ENCODE data around the gene PRG2. TPM values are rescaled to one million over a fixed set of nuclear protein-coding genes. Genes with fewer than 3 reads are reported as not detected.
"Not testable (repeated sequence)": the region's sequence is repeated elsewhere in the genome, so short reads cannot be mapped to it uniquely, and the experiment has no call there.

Gene PRG2
- total RNA-seq, 3 donors from 2014 or later = 0.24 TPM; not detected in 2

- Histone ChIP-seq H3K9me3 (no peaks in the 10 kb centered on the region), H3K4me1 (ENCODE audit: low read depth) (no peaks in the 10 kb centered on the region), H3K4me3 (no peak overlapping the region), H3K36me3 (ENCODE audit: low read depth) (no peaks in the 10 kb centered on the region)
- intact Hi-C loops (cut with DNase I, micrococcal nuclease) = no loop called here
- ATAC-seq = no peak
- no peak for TF ChIP-seq CTCF (IDR thresholded peaks at IDR 0.05)
- DNase-seq = no peak
Observed at GRCh38 chr11:57361926-57362325, 28.5 kb downstream of the PRG2 start.

GRCh38 chr11:57361420-57361819 is 29.0 kb downstream of the PRG2 start:
- intact Hi-C loops (cut with DNase I, micrococcal nuclease); H3K4me1 ChIP-seq (ENCODE audit: low read depth); H3K36me3 ChIP-seq (ENCODE audit: low read depth); H3K4me3 ChIP-seq; ATAC-seq; H3K9me3 ChIP-seq; DNase-seq: not testable (repeated sequence)

- ATAC-seq (no peak), DNase-seq (no peak)
- H3K4me3 ChIP-seq = no peak overlapping the region
- intact Hi-C loops (cut with DNase I, micrococcal nuclease) = no loop called here
- no peaks in the 10 kb centered on the region for H3K36me3 ChIP-seq (ENCODE audit: low read depth)
- no peak for TF ChIP-seq CTCF (IDR thresholded peaks at IDR 0.05)
- H3K9me3 ChIP-seq = no peaks in the 10 kb centered on the region
- no peaks in the 10 kb centered on the region for H3K4me1 ChIP-seq (ENCODE audit: low read depth)
Observed at GRCh38 chr11:57360991-57361390, 29.5 kb downstream of the PRG2 start.

GRCh38 chr11:57359896-57360690 is 30.4 kb downstream of the PRG2 start:
- no peak for DNase-seq
- H3K4me3 ChIP-seq = no peak overlapping the region
- H3K4me1 ChIP-seq (ENCODE audit: low read depth) = no peaks in the 10 kb centered on the region
- H3K36me3 ChIP-seq (ENCODE audit: low read depth) = no peaks in the 10 kb centered on the region
- ATAC-seq = no peak
- intact Hi-C loops (cut with DNase I, micrococcal nuclease) = no loop called here
- H3K9me3 ChIP-seq = no peaks in the 10 kb centered on the region
- no peak for TF ChIP-seq CTCF (IDR thresholded peaks at IDR 0.05)

GRCh38 chr11:57359396-57359795 is 31.1 kb downstream of the PRG2 start:
- DNase-seq (no peak), ATAC-seq (no peak)
- H3K4me3 ChIP-seq = no peak overlapping the region
- TF ChIP-seq CTCF (IDR thresholded peaks at IDR 0.05) = no peak
- H3K9me3 ChIP-seq = no peaks in the 10 kb centered on the region
- H3K4me1 ChIP-seq (ENCODE audit: low read depth) = no peaks in the 10 kb centered on the region
- no peaks in the 10 kb centered on the region for H3K36me3 ChIP-seq (ENCODE audit: low read depth)
- intact Hi-C loops (cut with DNase I, micrococcal nuclease) = no loop called here

GRCh38 chr11:57358991-57359390 is 31.5 kb downstream of the PRG2 start:
- Histone ChIP-seq H3K4me1 (ENCODE audit: low read depth) (no peaks in the 10 kb centered on the region), H3K9me3 (no peaks in the 10 kb centered on the region), H3K36me3 (ENCODE audit: low read depth) (no peaks in the 10 kb centered on the region), H3K4me3 (no peak overlapping the region)
- ATAC-seq (no peak), DNase-seq (no peak)
- TF ChIP-seq CTCF (IDR thresholded peaks at IDR 0.05) = no peak
- intact Hi-C loops (cut with DNase I, micrococcal nuclease) = no loop called here
